GM21529 (cell line): Measurements from ENCODE around the gene AUTS2.
A peak's percentile ranks its signal among the peaks of the same experiment; 100 is the strongest.

ENCODE experiments used
- ATAC-seq: cut with Tn5 transposase; IDR thresholded peaks from one replicate; pipeline ENCODE4 v1.9.1; 2021; ENCODE audit not compliant: unreplicated experiment

AUTS2 gene

GRCh38 chr7:70739646-70740210 is 1141.5 kb downstream of the AUTS2 start:
- no peak for ATAC-seq

- no peak for ATAC-seq
Measured at GRCh38 chr7:70741666-70742065, 1143.4 kb downstream of the AUTS2 start.

- ATAC-seq, result no peak
Measured at GRCh38 chr7:70743531-70744325, 1145.5 kb downstream of the AUTS2 start.

GRCh38 chr7:70744492-70744891 is 1146.2 kb downstream of the AUTS2 start:
- ATAC-seq, result no peak

- ATAC-seq, result no peak
Measured at GRCh38 chr7:70749831-70750230, 1151.6 kb downstream of the AUTS2 start.

GRCh38 chr7:70751895-70752294 is 1153.6 kb downstream of the AUTS2 start:
- ATAC-seq, result no peak

GRCh38 chr7:70752794-70753241 is 1154.5 kb downstream of the AUTS2 start:
- ATAC-seq, result no peak

GRCh38 chr7:70756789-70757188 is 1158.5 kb downstream of the AUTS2 start:
- no peak for ATAC-seq

- ATAC-seq, result no peak
Measured at GRCh38 chr7:70758646-70759045, 1160.4 kb downstream of the AUTS2 start.

- no peak for ATAC-seq
Measured at GRCh38 chr7:70759674-70760073, 1161.4 kb downstream of the AUTS2 start.

GRCh38 chr7:70761711-70762328 is 1163.5 kb downstream of the AUTS2 start:
- peak; percentile 28 for ATAC-seq

- no peak for ATAC-seq
Measured at GRCh38 chr7:70762696-70763095, 1164.4 kb downstream of the AUTS2 start.

- ATAC-seq, result peak; percentile 85
Measured at GRCh38 chr7:70763961-70764691, 1165.9 kb downstream of the AUTS2 start.

- ATAC-seq, result no peak
Measured at GRCh38 chr7:70764701-70765208, 1166.5 kb downstream of the AUTS2 start.

- ATAC-seq, result no peak
Measured at GRCh38 chr7:70765651-70766050, 1167.4 kb downstream of the AUTS2 start.

GRCh38 chr7:70766109-70766508 is 1167.8 kb downstream of the AUTS2 start:
- no peak for ATAC-seq

GRCh38 chr7:70766694-70767093 is 1168.4 kb downstream of the AUTS2 start:
- ATAC-seq, result no peak

- no peak for ATAC-seq
Measured at GRCh38 chr7:70770154-70770553, 1171.9 kb downstream of the AUTS2 start.

- ATAC-seq, result no peak
Measured at GRCh38 chr7:70771451-70771850, 1173.2 kb downstream of the AUTS2 start.

- no peak for ATAC-seq
Measured at GRCh38 chr7:70772891-70773290, 1174.6 kb downstream of the AUTS2 start.

- ATAC-seq, result no peak
Measured at GRCh38 chr7:70773406-70773805, 1175.1 kb downstream of the AUTS2 start.
